ACHN (cell line): Measurements from ENCODE around the gene RBFOX1.

Experiments
- DNase-seq: peaks from one replicate; pipeline ENCODE4 v3.0.0-alpha.2; 2015
- in situ Hi-C: cut with HindIII; loops from 2 replicates; pipeline ENCODE4 v1.10.0; 2017; ENCODE audit warnings: low sequenced_read_pairs, low pct_ligation_motif_present, low pct_unique_long_range_greater_than_20kb

Gene RBFOX1

GRCh38 chr16:7363422-7364417 is 31.1 kb downstream of the RBFOX1 start:
- in situ Hi-C loops, result no loop called here

DNA sequence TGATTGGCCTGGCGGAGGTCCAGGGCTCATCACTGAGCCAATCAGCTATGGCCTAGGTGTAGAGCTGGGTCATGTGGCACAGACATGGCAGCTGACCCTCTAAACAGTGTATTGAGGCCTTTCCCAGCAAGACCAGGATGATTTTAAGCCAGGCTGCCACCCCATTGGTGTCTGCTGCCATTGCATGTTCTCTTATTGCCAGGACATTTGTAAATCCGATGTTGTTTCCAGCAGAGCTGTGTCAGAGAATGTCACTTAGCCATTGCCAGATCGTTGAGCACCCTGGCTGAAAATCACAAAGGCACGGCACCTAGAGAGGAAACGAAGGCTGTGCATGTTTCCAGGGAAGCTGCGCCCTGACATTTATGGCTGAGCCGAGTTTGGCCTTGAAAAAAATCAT is 33.4 kb downstream of the RBFOX1 start:
- in situ Hi-C loops, result no loop called here
- no peak for DNase-seq

More at GRCh38 chr16:7363422-7364417, 31.1 kb downstream of the RBFOX1 start:
- no peak for DNase-seq

- no peak for DNase-seq
- in situ Hi-C loops, result no loop called here
Measured at GRCh38 chr16:7366993-7367880, 34.6 kb downstream of the RBFOX1 start.

DNA sequence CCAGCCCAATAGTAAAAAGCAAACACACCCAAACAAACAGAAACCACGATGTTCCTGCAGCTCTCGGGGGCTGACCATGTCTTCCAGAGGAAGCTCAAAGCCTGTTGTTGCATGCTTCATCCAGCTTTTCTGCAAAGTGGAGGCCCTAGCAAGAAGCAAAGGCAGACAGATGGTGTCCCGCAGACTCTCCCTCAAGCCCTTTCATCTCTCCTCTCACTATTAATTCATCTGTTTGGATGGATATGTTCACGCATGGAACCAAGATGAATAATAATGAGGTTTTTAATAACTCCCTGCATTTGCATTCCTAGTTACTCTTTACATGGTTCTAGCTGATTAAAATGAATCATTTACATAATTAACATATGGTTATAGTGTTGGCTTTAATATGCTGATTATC is 36.6 kb downstream of the RBFOX1 start:
- no peak for DNase-seq
- in situ Hi-C loops, result no loop called here

GRCh38 chr16:7372095-7372494 is 39.5 kb downstream of the RBFOX1 start:
- in situ Hi-C loops, result no loop called here
- no peak for DNase-seq

DNA sequence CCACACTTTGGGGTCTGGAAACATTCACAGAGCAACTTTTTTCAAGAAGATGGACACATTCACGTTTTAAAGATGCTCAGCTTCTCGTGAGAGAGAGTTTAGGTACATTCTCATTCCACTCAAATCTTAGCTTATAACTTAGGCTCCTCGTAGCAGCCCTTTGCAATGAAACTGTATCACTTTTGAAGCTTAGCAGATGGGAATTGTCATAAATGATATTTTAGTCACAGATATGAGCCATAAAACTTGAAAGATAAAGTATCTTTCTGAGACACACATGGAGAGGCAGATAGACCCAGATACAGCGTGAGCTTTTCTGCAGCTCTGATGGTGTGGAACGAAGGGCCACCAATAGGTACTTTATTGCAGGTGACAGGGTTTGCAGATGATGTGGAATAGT is 41.1 kb downstream of the RBFOX1 start:
- no peak for DNase-seq
- in situ Hi-C loops, result no loop called here

GRCh38 chr16:7374614-7375174 is 42.0 kb downstream of the RBFOX1 start:
- DNase-seq, result no peak
- in situ Hi-C loops, result no loop called here

DNA sequence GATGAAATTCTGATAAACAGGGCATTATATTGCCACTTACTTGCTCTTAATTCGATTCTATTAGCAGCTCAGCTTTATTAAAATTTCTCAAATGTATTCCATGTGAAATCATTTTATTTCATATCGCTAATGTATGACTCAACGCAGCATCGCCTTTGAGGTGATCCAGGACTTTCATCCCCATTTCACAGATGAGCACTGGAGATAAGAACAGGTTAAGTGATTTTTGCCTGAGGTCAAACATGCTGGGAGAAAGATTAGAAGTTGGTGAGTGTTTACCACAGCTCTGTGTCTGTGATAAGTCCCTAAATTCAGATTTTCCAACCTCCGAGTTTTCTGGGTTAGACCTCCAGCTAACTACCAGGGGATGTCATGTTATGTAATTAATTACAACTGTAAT is 43.6 kb downstream of the RBFOX1 start:
- DNase-seq, result no peak
- in situ Hi-C loops, result no loop called here

- DNase-seq, result no peak
- in situ Hi-C loops, result no loop called here
Measured at GRCh38 chr16:7377231-7377630, 44.6 kb downstream of the RBFOX1 start.

DNA sequence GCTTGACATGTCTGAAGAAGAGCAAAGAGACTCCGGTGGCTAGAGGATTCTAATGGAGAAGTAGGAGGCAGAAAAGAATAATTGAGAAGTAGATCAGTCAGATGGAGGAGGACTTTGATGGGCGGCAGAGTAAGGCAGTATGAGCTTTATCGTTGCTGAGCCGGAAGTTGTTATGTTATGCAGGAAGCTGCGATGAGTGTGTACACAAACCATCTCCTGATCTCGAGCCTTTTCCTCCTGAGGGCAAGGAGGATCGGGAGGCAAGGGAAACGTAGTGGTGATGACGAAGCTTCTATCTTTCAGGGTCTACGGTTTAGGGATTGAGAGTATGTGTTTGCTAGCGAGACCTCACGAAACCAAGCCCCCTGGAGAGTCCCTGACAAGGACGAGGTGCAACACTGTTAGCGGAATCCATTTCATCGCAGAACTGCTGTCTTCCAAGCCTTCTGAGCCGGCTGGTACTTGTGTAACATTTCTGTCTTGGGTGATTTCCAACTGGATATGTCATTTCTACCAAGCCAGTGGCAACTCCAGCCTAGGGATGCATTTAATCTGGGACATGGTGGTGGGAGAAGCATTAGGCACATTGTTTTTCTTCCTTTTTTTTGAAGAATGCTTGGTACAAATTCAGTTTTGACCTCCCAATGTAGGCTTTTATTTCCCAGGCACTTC is 45.5 kb downstream of the RBFOX1 start:
- in situ Hi-C loops, result no loop called here
- no peak for DNase-seq

DNA sequence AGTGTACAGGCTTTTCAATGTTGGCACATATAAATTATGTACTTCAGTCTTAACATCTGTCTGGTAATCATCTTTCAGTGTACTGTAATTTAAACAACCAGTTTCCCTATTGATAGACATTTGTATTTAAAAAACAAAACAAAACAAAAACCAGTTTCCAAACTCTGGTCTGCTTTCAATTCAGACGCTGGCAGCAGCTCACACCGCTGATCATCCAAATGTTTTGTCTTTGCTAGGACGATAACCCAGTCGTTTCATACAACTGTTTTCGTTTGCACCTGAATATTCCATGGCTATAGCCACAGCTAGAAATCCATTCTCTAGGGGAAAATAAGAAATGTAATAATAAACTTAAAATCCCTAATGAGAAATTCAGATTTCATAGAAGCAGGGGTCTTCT is 47.8 kb downstream of the RBFOX1 start:
- in situ Hi-C loops, result no loop called here

GRCh38 chr16:7380911-7381310 is 48.3 kb downstream of the RBFOX1 start:
- in situ Hi-C loops, result no loop called here

More for the DNA sequence above, 47.8 kb downstream of the RBFOX1 start:
- DNase-seq, result no peak

DNA sequence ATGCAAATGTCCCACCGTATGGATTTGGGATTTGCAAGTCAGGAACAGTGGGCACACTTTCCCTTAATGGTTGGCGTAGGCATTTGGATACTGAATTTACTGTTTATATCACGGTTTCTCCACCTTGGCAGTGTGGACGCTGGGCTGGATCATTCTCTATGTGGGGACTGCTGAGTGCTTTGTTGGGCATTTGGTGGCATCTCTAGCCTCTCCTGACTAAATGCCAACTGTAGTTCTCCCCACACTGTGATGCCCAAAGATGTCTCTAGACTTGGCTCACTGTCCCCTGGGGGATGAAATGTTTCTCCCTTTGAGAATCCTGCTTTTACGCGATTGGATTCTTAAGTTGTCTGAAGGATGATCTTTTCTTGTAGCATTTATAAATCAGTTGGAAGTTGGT is 49.0 kb downstream of the RBFOX1 start:
- DNase-seq, result no peak
- in situ Hi-C loops, result no loop called here

More at GRCh38 chr16:7380911-7381310, 48.3 kb downstream of the RBFOX1 start:
- no peak for DNase-seq

- DNase-seq, result no peak
- in situ Hi-C loops, result no loop called here
Measured at GRCh38 chr16:7382521-7382920, 49.9 kb downstream of the RBFOX1 start.

- in situ Hi-C loops, result no loop called here
- no peak for DNase-seq
Measured at GRCh38 chr16:7390974-7391373, 58.3 kb downstream of the RBFOX1 start.

DNA sequence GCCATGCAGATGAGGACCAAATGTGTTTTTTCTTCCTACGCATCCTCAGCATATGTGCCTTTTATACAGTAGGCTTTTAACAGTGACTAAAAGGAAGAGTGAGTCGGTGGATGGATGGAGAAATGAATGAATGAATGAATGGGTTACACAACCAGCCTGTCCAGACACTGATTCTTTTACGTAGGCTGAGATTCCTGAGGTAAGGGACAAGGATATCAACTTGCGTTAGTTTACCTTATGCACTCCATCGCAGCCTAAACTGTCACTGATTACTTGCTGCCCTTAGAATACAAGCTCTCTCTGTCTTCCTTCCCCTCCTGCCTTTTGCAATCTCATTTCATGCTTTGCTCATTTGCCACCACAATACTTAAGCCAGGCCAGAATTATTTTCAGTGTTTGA is 59.0 kb downstream of the RBFOX1 start:
- no peak for DNase-seq
- in situ Hi-C loops, result no loop called here

DNA sequence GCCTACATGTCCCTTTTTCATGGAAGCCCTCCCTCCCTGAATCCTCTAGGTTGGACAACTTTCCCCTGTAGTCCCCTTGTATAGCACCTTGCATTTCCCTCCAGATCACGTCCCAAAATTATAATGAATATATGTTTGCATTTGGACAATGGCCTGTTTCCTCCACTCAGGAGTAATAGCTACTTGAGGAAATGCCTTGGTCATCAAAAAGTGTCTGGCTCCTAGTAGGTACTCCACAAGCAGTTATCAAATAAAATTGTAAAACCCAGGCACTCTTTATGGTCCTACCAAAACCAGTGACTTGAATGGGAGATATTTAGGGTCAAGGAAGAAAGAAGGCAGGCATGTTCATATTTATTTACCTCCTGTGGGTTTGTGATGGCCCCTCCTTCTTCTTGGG is 59.6 kb downstream of the RBFOX1 start:
- in situ Hi-C loops, result no loop called here
- DNase-seq, result no peak

DNA sequence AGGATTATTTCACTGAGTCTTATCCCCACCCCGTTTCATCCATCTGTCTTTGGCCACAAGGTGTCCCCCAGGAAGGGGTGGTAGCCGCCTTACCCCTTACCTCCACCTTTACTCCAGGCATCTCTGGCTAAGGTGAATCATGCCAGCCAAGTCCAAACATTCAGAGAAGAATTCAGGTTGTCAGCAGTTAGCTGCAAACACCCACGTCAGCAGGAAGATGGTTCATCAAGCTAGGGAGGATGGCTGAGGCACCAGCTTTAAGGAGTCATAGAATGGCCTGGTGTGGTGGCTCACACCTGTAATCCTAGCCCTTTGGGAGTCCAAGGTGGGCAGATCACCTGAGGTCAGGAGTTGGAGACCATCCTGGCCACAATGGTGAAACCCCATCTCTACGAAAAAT is 61.0 kb downstream of the RBFOX1 start:
- in situ Hi-C loops, result no loop called here

More for the DNA sequence above, 61.0 kb downstream of the RBFOX1 start:
- DNase-seq, result no peak
